Lower leg skin (tissue), 4 donors: Measurements from ENCODE around the gene PSME4. TPM values are rescaled to one million over a fixed set of nuclear protein-coding genes. Genes with fewer than 3 reads are reported as not detected.
A peak's percentile ranks its signal among the peaks of the same experiment; 100 is the strongest.
"Not testable (repeated sequence)": the region's sequence is repeated elsewhere in the genome, so short reads cannot be mapped to it uniquely, and the experiment has no call there.

Source experiments
- DNase-seq, 2 donors: peaks; one replicate each; pipeline ENCODE4 v3.0.0-alpha.2; 2019; ENCODE audit warnings: low spot score in 2 of 2
- H3K4me3 ChIP-seq: fragments of 200-600 bp; sonication (generic); 2 replicates; pipeline ENCODE4 v1.5.1; 2017; ENCODE audit warnings: mild to moderate bottlenecking, low read depth; ENCODE audit not compliant: poor library complexity, severe bottlenecking
- POLR2A ChIP-seq, 2 donors: fragments of 450-650 bp; IDR thresholded peaks; one replicate each; pipeline ENCODE4 v1.6.1; 2016 to 2017; ENCODE audit warnings: antibody characterized with exemption in 2 of 2, mild to moderate bottlenecking in 1 of 2, moderate library complexity in 1 of 2
- WGBS, 2 donors: methylation state at CpG; one replicate each; pipeline ENCODE4 v1.1.5; 2018; 5-methylcytosine and 5-hydroxymethylcytosine counted together
- intact Hi-C: fragments of 100-400 bp; cut with DNase I; formaldehyde crosslinking; loops from one replicate; pipeline ENCODE4 v1.15.0; 2023; ENCODE audit warnings: low total_unique reads
- total RNA-seq, 4 donors: library from RNA; depleted of rRNA; stranded (reverse); fragments of >200 nt; gene quantifications; one replicate each; pipeline ENCODE4 v1.1.0, GENCODE V29; 2016
- TF ChIP-seq, protein P1 (sequence below), 3 donors: fragments of 450-650 bp; IDR thresholded peaks; one replicate each; pipeline ENCODE4 v1.5.1; 2016; ENCODE audit warnings: antibody characterized with exemption in 3 of 3, mild to moderate bottlenecking in 3 of 3, moderate library complexity in 2 of 3

PSME4 gene
- total RNA-seq, 4 donors from 2014 or later: 29.7 to 42.2 (median 32.6) TPM

GRCh38 chr2:53969968-53970723, 647 bp downstream of the PSME4 start:
- intact Hi-C loops: no loop called here
- no peak for TF ChIP-seq POLR2A (IDR thresholded peaks at IDR 0.05)
- WGBS, 2 donors: 0 to 1% methylated on average over 25 to 41 of the region's 46 CpGs
- peak overlapping the region; percentile 95 for H3K4me3 ChIP-seq
- DNase-seq: peak; percentile 46 to 91

DNA sequence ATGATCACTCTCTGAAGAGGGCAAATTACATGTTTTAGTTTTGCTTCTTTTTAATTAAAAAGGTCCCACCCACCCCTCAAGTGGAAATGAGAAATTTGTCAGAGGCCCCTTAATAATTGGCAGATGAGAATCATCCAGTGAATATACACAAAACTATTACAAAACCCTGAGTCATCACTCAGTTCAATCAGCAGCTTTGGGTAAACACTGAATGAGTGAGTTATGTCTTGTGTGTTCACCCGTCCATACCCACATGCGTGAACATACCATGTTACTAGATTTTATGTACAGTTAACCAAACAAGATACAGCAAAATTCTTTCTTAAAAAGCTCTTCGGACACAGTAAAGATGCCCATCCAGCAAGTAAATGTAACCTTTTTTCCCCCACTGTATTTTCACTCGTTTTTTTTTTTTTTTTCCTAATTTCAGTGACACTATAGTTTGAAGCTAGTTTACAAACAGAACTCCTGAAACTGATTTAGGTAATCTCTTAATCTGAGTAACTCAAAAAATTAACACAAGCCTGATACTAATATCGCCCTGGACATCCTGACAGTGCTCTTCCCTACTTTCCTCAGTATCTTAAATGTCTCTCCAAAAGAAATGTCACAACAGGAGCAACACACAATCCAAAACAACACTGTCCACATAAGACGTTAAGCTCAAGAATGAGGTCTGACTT, 1.4 kb downstream of the PSME4 start:
- H3K4me3 ChIP-seq: peak overlapping the region; percentile 95
- WGBS, 2 donors: 2 to 3% methylated on average over 6 of the region's 6 CpGs
- DNase-seq: peak in 1 of 2 donors; percentile 32
- TF ChIP-seq POLR2A (IDR thresholded peaks at IDR 0.05): no peak
- TF ChIP-seq, protein P1, sequence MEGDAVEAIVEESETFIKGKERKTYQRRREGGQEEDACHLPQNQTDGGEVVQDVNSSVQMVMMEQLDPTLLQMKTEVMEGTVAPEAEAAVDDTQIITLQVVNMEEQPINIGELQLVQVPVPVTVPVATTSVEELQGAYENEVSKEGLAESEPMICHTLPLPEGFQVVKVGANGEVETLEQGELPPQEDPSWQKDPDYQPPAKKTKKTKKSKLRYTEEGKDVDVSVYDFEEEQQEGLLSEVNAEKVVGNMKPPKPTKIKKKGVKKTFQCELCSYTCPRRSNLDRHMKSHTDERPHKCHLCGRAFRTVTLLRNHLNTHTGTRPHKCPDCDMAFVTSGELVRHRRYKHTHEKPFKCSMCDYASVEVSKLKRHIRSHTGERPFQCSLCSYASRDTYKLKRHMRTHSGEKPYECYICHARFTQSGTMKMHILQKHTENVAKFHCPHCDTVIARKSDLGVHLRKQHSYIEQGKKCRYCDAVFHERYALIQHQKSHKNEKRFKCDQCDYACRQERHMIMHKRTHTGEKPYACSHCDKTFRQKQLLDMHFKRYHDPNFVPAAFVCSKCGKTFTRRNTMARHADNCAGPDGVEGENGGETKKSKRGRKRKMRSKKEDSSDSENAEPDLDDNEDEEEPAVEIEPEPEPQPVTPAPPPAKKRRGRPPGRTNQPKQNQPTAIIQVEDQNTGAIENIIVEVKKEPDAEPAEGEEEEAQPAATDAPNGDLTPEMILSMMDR (IDR thresholded peaks at IDR 0.05): no peak
- intact Hi-C loops: no loop called here

DNA sequence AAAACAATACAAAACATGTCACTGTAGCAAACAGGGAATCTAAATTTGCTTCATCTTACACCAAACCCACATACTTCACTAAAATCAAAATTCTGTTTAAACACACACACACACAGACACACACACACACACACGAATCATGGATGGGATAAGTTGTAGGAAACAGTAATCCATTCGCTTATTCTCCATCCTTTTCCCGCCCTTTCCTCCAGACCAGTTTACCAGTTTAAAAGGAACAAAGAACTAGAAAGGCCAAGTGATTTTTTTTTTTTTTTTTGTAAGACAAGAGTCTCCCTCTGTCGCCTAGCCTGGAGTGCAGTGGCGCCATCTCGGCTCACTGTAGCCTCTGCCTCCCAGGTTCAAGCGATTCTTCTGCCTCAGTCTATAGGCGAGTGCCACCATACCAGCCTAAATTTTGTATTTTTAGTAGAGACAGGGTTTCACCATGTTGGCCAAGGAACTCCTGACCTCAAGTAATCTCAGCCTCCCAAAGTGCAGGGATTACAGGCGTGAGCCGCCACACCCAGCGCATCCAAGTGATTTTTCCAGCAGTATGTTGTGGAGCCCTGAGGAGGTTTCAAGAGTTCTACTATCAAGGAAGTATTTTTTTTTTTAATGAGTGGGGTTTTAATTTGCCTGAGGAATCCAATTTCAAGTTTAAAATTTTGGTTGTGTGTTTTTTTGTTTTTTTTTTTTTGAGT, 5.7 kb downstream of the PSME4 start:
- intact Hi-C loops: no loop called here
- DNase-seq: no peak
- no peak overlapping the region for H3K4me3 ChIP-seq
- no peak for TF ChIP-seq POLR2A (IDR thresholded peaks at IDR 0.05)
- TF ChIP-seq, protein P1 (IDR thresholded peaks at IDR 0.05): no peak
- WGBS, 2 donors: 94 to 95% methylated on average over 11 of the region's 11 CpGs

GRCh38 chr2:53964257-53964952, 6.4 kb downstream of the PSME4 start:
- 35 to 39% methylated on average over 2 of the region's 2 CpGs for WGBS, 2 donors
- DNase-seq: no peak
- no peak overlapping the region for H3K4me3 ChIP-seq
- intact Hi-C loops: no loop called here
- TF ChIP-seq, protein P1 (IDR thresholded peaks at IDR 0.05): no peak
- TF ChIP-seq POLR2A (IDR thresholded peaks at IDR 0.05): no peak

DNA sequence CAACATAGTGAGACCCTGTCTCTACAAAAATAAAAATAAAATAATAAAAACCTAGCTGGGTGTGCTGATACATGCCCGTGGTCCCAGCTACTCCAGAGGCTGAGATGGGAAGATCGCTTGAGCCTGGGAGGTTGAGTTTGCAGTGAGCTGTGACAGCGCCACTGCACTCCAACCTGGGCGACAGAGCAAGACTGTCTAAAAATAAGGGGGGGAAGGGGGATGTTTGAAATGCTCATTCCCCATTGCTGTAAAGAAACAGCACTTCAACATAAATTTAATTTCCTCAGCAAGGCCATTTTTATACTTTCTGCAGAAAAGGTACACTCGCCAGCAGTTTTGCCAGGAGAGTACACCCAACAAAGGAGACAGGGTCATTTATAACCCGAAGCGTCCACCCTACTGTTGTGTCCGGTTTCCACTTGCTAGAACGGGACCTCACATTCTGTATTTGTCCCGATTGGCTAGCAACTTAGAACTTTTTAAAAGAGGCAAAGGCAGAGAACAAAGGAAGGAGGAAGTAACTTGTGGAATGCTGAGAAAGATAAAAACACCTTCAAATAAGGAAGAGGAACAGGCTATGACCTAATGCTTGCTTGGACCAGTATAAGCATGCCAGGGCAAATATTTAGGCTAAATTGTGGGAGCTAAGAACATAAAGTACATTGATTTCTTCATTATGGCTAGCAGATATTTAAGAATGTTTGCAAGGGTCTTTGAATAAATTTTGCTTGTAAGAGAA, 9.1 kb downstream of the PSME4 start:
- DNase-seq, H3K4me3 ChIP-seq, intact Hi-C loops: not testable (repeated sequence)
- WGBS, 2 donors: 51% methylated on average over 10 of the region's 10 CpGs

GRCh38 chr2:53960476-53960875, 10.3 kb downstream of the PSME4 start:
- 65 to 68% methylated on average over 4 of the region's 4 CpGs for WGBS, 2 donors
- TF ChIP-seq, protein P1 (IDR thresholded peaks at IDR 0.05): no peak
- no peak for TF ChIP-seq POLR2A (IDR thresholded peaks at IDR 0.05)
- no peak overlapping the region for H3K4me3 ChIP-seq
- DNase-seq: no peak
- intact Hi-C loops: no loop called here
